Gastrocnemius medialis (tissue), 4 donors: Measurements from ENCODE around the gene KLHL29. TPM values are rescaled to one million over a fixed set of nuclear protein-coding genes. Genes with fewer than 3 reads are reported as not detected.
A peak's percentile ranks its signal among the peaks of the same experiment; 100 is the strongest.

Experiments used
- ATAC-seq, 2 donors: fragments of 150-250 bp; one replicate each; pipeline ENCODE4 v1.9.1; 2016
- DNase-seq, 2 donors: peaks; one replicate each; pipeline ENCODE4 v3.0.0-alpha.2; 2019
- H3K27ac ChIP-seq, 4 donors: fragments of 200-600 bp; sonication (generic); 1 replicate in 1 of 4; 2 replicates in 3 of 4; pipeline ENCODE4 v1.5.1; 2016 to 2018; ENCODE audit warnings: mild to moderate bottlenecking in 2 of 4, moderate library complexity in 1 of 4
- H3K27me3 ChIP-seq, 3 donors: fragments of 200-600 bp; sonication (generic) in 2 of 3; 1 replicate in 1 of 3; 2 replicates in 2 of 3; pipeline versions ENCODE4 v1.5.1 to v1.6.0; 2016 to 2019; ENCODE audit warnings: mild to moderate bottlenecking in 1 of 3, moderate library complexity in 1 of 3
- H3K36me3 ChIP-seq, 2 donors: fragments of 200-600 bp; sonication (generic) in 1 of 2; one replicate each; pipeline ENCODE4 v1.5.1; 2017 to 2018
- H3K4me1 ChIP-seq, 2 donors: fragments of 200-600 bp; sonication (generic) in 1 of 2; one replicate each; pipeline ENCODE4 v1.5.1; 2016 to 2017; ENCODE audit warnings: mild to moderate bottlenecking in 2 of 2
- H3K4me3 ChIP-seq, 4 donors: fragments of 200-600 bp; sonication (generic) in 3 of 4; 1 replicate in 1 of 4; 2 replicates in 3 of 4; pipeline ENCODE4 v1.5.1; 2016 to 2019; ENCODE audit warnings: mild to moderate bottlenecking in 2 of 4
- H3K9me3 ChIP-seq, 3 donors: fragments of 200-600 bp; sonication (generic) in 2 of 3; 1 replicate in 1 of 3; 2 replicates in 2 of 3; pipeline ENCODE4 v1.5.1; 2016 to 2019
- POLR2A ChIP-seq, 2 donors: fragments of 450-650 bp; IDR thresholded peaks; one replicate each; pipeline ENCODE4 v1.6.1; 2017; ENCODE audit warnings: antibody characterized with exemption in 2 of 2, mild to moderate bottlenecking in 2 of 2, moderate library complexity in 2 of 2
- in situ Hi-C, 4 donors: fragments of 200-750 bp; cut with MboI; loops; one replicate each; pipeline versions ENCODE4 v1.15.0 to v1.8.0; 2017; ENCODE audit warnings: low sequenced_read_pairs in 4 of 4
- intact Hi-C: fragments of 100-400 bp; cut with DNase I; formaldehyde crosslinking; loops from one replicate; pipeline ENCODE4 v1.15.1; 2023; ENCODE audit warnings: low total_unique reads
- total RNA-seq, 4 donors: library from RNA; depleted of rRNA; stranded (reverse); fragments of >200 nt; gene quantifications; one replicate each; pipeline versions ENCODE4 v1.1.0 to v1.2.3, GENCODE V29; 2016
- TF ChIP-seq, protein P1 (sequence below), 5 experiments: fragments of 450-650 bp in 3 of 5; fragments of 200-600 bp in 2 of 5; sonication (generic) in 2 of 5; IDR thresholded peaks in 4 of 5; conservative IDR thresholded peaks in 1 of 5; 1 replicate in 4 of 5; 2 replicates in 1 of 5; pipeline ENCODE4 v1.5.1; 2016 to 2019; ENCODE audit warnings: antibody characterized with exemption in 5 of 5, mild to moderate bottlenecking in 3 of 5, moderate library complexity in 3 of 5

The KLHL29 gene
- total RNA-seq, 4 donors from 2014 or later, result 4.3 to 24.9 (median 8.7) TPM

DNA sequence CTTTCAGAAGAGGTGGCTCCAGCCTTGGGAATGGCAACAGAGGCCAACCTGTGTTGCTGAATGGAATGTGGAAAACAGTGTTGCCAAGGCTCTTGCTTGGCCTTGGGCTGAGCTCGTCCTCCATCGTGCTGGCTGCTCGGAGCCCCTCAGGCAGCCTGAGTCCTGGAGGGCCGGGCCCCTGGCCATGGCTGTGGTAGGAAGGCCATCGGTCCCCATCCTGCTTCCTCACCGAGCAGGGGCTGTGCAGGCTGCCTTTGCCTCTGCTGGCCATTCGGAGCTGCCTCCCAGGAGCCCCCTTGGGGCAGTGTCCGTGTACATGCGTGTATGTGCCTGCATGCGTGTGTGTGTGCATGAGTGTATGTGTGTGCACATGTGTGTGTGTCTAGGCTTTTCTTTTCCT, 178.2 kb downstream of the KLHL29 start:
- H3K4me1 ChIP-seq, result peaks cover 45 to 56% of the 10 kb centered on the region in 2 donors
- H3K27me3 ChIP-seq, result no peaks in the 10 kb centered on the region
- DNase-seq (no peak), ATAC-seq (no peak)
- in situ Hi-C loops, result no loop called here
- no peaks in the 10 kb centered on the region for H3K36me3 ChIP-seq
- no peak overlapping the region for H3K4me3 ChIP-seq
- intact Hi-C loops, result loop anchor here (10.0 kb wide), 1 partner anchor 178 kb away; the partner anchor contains the start of gene KLHL29
- H3K27ac ChIP-seq, result peak overlapping the region; percentile 85 to 93 (median 89)
- TF ChIP-seq, protein P1, sequence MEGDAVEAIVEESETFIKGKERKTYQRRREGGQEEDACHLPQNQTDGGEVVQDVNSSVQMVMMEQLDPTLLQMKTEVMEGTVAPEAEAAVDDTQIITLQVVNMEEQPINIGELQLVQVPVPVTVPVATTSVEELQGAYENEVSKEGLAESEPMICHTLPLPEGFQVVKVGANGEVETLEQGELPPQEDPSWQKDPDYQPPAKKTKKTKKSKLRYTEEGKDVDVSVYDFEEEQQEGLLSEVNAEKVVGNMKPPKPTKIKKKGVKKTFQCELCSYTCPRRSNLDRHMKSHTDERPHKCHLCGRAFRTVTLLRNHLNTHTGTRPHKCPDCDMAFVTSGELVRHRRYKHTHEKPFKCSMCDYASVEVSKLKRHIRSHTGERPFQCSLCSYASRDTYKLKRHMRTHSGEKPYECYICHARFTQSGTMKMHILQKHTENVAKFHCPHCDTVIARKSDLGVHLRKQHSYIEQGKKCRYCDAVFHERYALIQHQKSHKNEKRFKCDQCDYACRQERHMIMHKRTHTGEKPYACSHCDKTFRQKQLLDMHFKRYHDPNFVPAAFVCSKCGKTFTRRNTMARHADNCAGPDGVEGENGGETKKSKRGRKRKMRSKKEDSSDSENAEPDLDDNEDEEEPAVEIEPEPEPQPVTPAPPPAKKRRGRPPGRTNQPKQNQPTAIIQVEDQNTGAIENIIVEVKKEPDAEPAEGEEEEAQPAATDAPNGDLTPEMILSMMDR (IDR thresholded peaks at IDR 0.05 in 4 of 5, conservative IDR thresholded peaks at IDR 0.05 in 1 of 5), result no peak
- no peak for TF ChIP-seq POLR2A (IDR thresholded peaks at IDR 0.05)
- no peaks in the 10 kb centered on the region for H3K9me3 ChIP-seq

DNA sequence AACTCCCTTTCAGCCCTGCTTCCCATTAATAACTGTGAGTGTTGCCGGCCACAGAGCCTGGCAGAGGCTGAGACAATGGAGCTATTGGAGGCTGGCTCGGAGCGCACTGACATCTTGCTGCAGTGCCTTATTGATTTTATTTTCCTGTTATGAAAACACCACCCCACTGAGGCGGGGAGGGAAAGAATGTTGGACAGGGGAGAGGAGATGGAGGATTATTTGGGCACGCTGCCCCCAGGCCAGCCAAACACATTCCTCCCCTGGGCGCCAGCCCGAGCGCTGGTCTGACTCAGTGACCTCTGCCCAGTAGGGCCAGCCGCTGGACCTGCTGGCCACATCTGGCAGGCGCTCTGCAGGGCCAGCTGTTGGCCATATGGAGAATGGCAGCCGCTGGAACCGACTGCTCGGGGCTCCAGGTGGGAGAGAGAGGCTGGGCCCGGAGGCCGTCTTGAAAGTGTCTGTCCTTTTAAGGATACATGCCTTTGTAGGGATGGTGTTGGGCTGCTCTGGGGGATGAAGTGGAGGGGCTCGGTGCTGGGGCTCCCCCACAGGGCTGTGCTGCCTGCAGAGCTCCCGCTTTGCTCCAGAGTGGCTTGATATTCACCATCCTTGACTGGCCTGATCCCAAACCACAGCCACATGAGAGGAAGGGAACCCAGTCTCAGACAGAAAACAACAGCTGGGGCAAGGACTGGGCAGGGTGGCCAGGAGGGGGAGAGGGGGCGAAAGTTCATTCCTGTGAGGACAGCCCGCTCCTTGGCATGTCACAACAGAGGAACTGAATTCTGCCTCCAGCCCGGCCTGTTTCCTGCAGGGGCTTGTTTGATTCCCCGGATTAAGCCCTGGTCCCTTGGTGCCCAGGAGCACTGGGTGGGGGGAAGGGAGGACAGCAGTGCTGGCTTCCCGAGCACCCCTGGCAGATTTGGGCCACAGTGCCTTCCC, 179.0 kb downstream of the KLHL29 start:
- TF ChIP-seq POLR2A (IDR thresholded peaks at IDR 0.05), result no peak
- TF ChIP-seq, protein P1 (IDR thresholded peaks at IDR 0.05 in 4 of 5, conservative IDR thresholded peaks at IDR 0.05 in 1 of 5), result peak in 1 of 5 experiments; percentile 9
- Histone ChIP-seq H3K27me3 (no peaks in the 10 kb centered on the region), H3K27ac (peak overlapping the region; percentile 85 to 93 (median 89)), H3K9me3 (no peaks in the 10 kb centered on the region), H3K36me3 (no peaks in the 10 kb centered on the region), H3K4me1 (peaks cover 45 to 64% of the 10 kb centered on the region in 2 donors), H3K4me3 (peak overlapping the region in 2 of 4 donors; percentile 7 to 11)
- intact Hi-C loops, result loop anchor here (1.0 to 10.0 kb wide), 4 partner anchors 21 to 179 kb away; partner anchors contain the start of gene KLHL29
- peak; percentile 67 to 74 for ATAC-seq
- peak; percentile 94 to 97 for DNase-seq
- in situ Hi-C loops, result no loop called here

DNA sequence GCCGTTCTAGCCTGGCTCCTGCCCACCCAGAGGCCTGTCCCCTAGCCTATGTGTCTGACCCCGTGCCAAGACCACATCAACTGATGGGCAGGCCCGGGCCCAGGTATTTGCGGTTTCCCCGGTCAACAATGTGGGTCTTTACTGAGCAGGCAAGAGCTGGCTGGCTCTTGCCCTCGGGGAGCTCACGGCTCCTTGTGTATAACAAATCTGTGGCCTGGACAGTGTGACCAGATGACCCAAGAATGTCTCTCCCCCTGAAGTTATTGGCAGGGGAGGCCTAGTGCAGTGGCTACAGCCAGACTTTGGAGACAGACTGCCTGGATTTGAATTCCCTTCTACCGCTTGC, 179.6 kb downstream of the KLHL29 start:
- DNase-seq, result peak in 1 of 2 donors; percentile 76
- Histone ChIP-seq H3K27ac (peak overlapping the region; percentile 85 to 93 (median 89)), H3K36me3 (no peaks in the 10 kb centered on the region), H3K9me3 (no peaks in the 10 kb centered on the region), H3K4me1 (peaks cover 48 to 69% of the 10 kb centered on the region in 2 donors), H3K27me3 (no peaks in the 10 kb centered on the region), H3K4me3 (peak overlapping the region in 1 of 4 donors; percentile 11)
- intact Hi-C loops, result loop anchor here (1.0 to 10.0 kb wide), 4 partner anchors 20 to 180 kb away; partner anchors contain the start of gene KLHL29
- TF ChIP-seq, protein P1 (IDR thresholded peaks at IDR 0.05 in 4 of 5, conservative IDR thresholded peaks at IDR 0.05 in 1 of 5), result no peak
- peak in 1 of 2 donors; percentile 33 for TF ChIP-seq POLR2A (IDR thresholded peaks at IDR 0.05)
- peak; percentile 54 to 58 for ATAC-seq
- in situ Hi-C loops, result no loop called here

DNA sequence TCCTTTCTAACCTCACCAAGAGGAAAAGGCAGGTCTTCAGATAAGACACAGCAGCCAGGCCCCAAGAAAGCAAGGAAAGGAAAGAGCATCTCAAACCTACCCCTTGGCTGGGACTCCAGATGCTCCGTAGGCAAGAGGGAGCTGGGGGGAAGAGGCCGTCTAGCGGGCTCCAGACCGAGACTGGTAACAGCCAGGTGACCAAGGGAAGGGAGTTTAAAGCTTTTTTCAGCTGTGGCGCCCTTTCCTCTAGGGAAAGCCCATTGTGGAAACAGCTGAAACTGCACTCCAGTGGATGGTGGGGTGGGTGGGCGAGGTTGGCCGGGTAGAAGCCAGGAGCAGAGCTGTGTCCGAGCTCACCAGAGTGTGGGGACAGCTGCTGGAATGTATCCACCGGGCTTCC, 180.4 kb downstream of the KLHL29 start:
- H3K9me3 ChIP-seq, result no peaks in the 10 kb centered on the region
- ATAC-seq (peak; percentile 0 to 5), DNase-seq (peak in 1 of 2 donors; percentile 59)
- intact Hi-C loops, result loop anchor here (2.0 to 10.0 kb wide), 2 partner anchors 19 to 181 kb away; partner anchors contain the start of gene KLHL29
- H3K36me3 ChIP-seq, result no peaks in the 10 kb centered on the region
- no peaks in the 10 kb centered on the region for H3K27me3 ChIP-seq
- in situ Hi-C loops, result no loop called here
- TF ChIP-seq, protein P1 (IDR thresholded peaks at IDR 0.05 in 4 of 5, conservative IDR thresholded peaks at IDR 0.05 in 1 of 5), result no peak
- TF ChIP-seq POLR2A (IDR thresholded peaks at IDR 0.05), result no peak
- peaks cover 44 to 67% of the 10 kb centered on the region in 2 donors for H3K4me1 ChIP-seq
- peak overlapping the region; percentile 85 to 93 (median 89) for H3K27ac ChIP-seq
- no peak overlapping the region for H3K4me3 ChIP-seq
